ENCODE data around the gene THAP3. TPM values are rescaled to one million over a fixed set of nuclear protein-coding genes. Genes with fewer than 3 reads are reported as not detected.

THAP3 gene
- total and polyA plus RNA-seq, 4 donors, result 17.4 to 31.8 (median 29.1) TPM

DNA sequence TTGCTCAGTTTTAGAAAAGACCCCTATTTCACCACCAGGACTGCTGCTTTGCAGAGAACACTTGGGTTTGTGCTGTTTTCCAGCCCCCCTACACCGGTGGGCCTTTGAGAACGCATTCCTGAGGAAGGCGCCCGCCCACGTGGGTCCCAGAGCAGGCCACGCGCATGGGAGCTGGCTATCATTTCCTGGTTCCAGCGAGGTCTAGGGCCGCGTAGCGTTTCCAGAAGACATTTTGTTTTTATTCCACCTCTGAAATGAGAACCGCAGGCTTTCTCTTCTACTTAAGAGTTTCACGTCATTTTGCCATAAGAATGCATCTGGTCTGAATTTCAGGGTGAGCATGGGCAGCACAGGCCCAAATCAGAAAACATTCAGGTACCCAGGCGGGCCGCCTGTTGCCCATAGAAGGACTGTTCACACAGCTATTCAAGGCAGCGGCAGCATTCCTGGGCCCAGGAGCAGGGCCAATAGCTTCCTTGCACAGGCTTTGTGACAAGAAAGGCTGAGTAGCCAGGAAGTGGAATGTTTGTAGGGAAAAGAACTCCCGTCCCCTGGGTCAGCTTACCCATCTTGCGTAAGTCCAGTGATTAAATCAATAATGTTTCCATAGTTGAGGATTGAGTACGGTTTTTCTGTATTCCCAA lies 20.6 kb upstream of the THAP3 start:
- peak overlapping the region; percentile 51 for H3K4me3 ChIP-seq (ENCODE audit: low read depth, low read length)
- peaks cover 48% of the 10 kb centered on the region for H3K4me1 ChIP-seq (ENCODE audit: control insufficient read depth, insufficient read depth, low read length)
- H3K27me3 ChIP-seq (ENCODE audit: control insufficient read depth, insufficient read depth, low read length), result no peaks in the 10 kb centered on the region
- H3K36me3 ChIP-seq (ENCODE audit: control insufficient read depth, insufficient read depth, low read length), result peaks cover 6% of the 10 kb centered on the region
- DNase-seq (ENCODE audit: low read depth in 4 of 6, low spot score in 6 of 6), result peak in 2 of 6 donors; percentile 45 to 71
- H3K9me3 ChIP-seq (ENCODE audit: control insufficient read depth, insufficient read depth, low read length), result no peaks in the 10 kb centered on the region
- peak overlapping the region; percentile 99 for H3K27ac ChIP-seq (ENCODE audit: low read depth, low read length)
- 16% methylated on average over 16 of the region's 19 CpGs for WGBS (ENCODE audit: insufficient coverage)

GRCh38 chr1:6612641-6613360 lies 11.9 kb upstream of the THAP3 start:
- no peaks in the 10 kb centered on the region for H3K27me3 ChIP-seq (ENCODE audit: control insufficient read depth, insufficient read depth, low read length)
- H3K4me3 ChIP-seq (ENCODE audit: low read depth, low read length), result peak overlapping the region; percentile 82
- peak in 1 of 6 donors; percentile 41 for DNase-seq (ENCODE audit: low read depth in 4 of 6, low spot score in 6 of 6)
- WGBS (ENCODE audit: insufficient coverage), result under 1% methylated on average over 63 of the region's 67 CpGs
- H3K27ac ChIP-seq (ENCODE audit: low read depth, low read length), result peak overlapping the region; percentile 93
- peaks cover 21% of the 10 kb centered on the region for H3K4me1 ChIP-seq (ENCODE audit: control insufficient read depth, insufficient read depth, low read length)
- H3K9me3 ChIP-seq (ENCODE audit: control insufficient read depth, insufficient read depth, low read length), result no peaks in the 10 kb centered on the region
- peaks cover 9% of the 10 kb centered on the region for H3K36me3 ChIP-seq (ENCODE audit: control insufficient read depth, insufficient read depth, low read length)

GRCh38 chr1:6613361-6614018 lies 11.2 kb upstream of the THAP3 start, which contains the start of gene PHF13:
TSS of gene PHF13 (plus strand) at chr1:6613731. CDS start at chr1:6614067, 336 bp downstream.
- Histone ChIP-seq H3K27me3 (ENCODE audit: control insufficient read depth, insufficient read depth, low read length) (no peaks in the 10 kb centered on the region), H3K27ac (ENCODE audit: low read depth, low read length) (peak within 1 kb of the TSS; percentile 93), H3K4me3 (ENCODE audit: low read depth, low read length) (peak within 1 kb of the TSS; percentile 82), H3K4me1 (ENCODE audit: control insufficient read depth, insufficient read depth, low read length) (peaks cover 21% of the 10 kb centered on the region), H3K36me3 (ENCODE audit: control insufficient read depth, insufficient read depth, low read length) (peaks cover 14% of the 10 kb centered on the region), H3K9me3 (ENCODE audit: control insufficient read depth, insufficient read depth, low read length) (no peaks in the 10 kb centered on the region)
- WGBS (ENCODE audit: insufficient coverage), result under 1% methylated on average over 76 of the region's 84 CpGs
- DNase-seq (ENCODE audit: low read depth in 4 of 6, low spot score in 6 of 6), result peak; percentile 90 to 100 (median 99)

DNA sequence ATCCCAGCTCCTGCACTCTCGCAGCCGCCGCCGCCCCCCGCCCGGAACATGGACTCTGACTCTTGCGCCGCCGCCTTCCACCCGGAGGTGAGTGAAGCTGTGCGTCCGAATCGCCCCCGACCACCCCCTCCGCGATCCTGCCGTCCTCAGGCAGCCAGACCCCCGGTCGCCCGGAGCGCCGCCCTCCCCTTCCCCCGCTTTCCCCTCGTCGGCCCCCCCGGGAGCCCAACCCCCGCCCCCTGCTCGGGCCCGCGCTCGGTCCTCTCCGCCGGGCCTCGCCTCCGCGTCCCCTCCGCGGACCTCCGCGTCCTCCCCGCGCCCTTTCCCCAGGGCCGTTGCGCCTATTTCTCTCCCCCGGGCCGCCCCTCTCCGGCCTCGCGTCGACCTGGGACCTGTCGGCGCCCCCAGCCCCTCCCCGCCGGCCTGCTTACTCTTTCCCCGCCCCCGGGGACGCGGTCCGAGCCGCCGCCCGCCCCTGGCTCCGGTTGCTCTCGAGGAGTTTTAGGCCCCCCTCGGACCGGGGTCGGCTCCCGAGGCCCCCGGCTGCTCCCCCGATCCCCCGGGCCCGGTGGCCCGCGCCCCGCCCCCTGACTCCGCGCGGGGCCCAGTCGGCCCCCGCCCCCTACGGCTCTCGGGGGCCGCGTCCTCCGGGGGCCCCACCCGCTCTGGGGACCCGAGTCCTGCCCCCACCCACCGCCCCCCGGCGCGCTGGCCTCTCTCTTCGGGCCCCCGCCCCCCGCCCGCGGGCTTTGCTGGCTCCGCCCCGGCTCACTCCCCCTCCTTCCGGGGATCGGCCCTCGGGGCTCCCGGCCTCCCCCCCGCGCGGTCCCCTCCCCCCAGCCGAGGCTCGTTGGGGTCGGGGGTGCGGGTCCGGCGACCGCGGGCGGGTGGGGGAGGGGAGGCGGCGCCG lies 10.4 kb upstream of the THAP3 start:
- under 1% methylated on average over 68 of the region's 117 CpGs for WGBS (ENCODE audit: insufficient coverage)
- Histone ChIP-seq H3K9me3 (ENCODE audit: control insufficient read depth, insufficient read depth, low read length) (no peaks in the 10 kb centered on the region), H3K27ac (ENCODE audit: low read depth, low read length) (peak overlapping the region; percentile 79), H3K36me3 (ENCODE audit: control insufficient read depth, insufficient read depth, low read length) (peaks cover 18% of the 10 kb centered on the region), H3K4me1 (ENCODE audit: control insufficient read depth, insufficient read depth, low read length) (peaks cover 21% of the 10 kb centered on the region), H3K4me3 (ENCODE audit: low read depth, low read length) (peak overlapping the region; percentile 55), H3K27me3 (ENCODE audit: control insufficient read depth, insufficient read depth, low read length) (no peaks in the 10 kb centered on the region)
- peak in 2 of 6 donors; percentile 48 to 74 for DNase-seq (ENCODE audit: low read depth in 4 of 6, low spot score in 6 of 6)

DNA sequence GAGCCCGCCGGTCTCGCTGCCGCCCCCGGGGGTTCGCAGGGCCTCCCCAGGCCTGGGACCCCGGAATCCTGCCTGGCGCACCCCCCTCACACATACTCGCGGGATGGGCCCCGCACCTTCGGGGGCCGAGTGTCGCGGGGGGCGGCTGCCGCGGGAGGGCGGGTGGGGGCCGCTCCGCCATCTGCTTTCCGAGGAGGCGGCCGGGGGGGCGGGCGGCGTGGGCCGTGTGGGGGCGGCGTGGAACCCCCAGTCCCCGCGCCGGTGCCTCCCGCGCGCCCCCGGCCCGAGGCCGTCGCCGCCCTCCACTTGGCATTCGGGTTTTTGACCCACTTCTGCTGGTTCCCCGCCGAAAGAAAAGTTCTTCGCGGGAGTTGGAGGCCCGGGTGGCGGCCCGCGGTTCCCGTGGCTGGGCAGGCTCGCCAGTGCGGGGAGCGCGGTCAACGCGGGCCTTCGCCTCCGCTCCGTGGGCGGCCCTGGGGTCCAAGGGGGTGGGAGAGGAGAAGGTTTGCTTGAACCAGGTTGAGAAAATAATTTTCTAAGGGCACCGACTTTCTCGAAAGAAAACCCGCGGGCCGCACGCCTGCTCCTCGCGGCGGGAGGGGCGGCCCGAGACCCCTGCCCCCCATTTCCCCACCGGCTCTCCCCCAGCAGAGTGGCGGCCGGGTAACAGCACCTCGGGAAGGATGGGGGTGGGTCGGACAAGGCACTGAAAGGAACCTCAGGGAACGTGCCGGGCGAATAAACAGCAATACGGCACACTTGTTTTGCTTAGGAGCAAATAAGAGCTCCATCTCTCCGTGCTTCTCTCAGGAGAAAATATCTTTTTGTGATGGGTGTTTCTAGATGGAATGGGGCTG lies 9.5 kb upstream of the THAP3 start:
- peak in 1 of 6 donors; percentile 22 for DNase-seq (ENCODE audit: low read depth in 4 of 6, low spot score in 6 of 6)
- H3K4me1 ChIP-seq (ENCODE audit: control insufficient read depth, insufficient read depth, low read length), result peaks cover 21% of the 10 kb centered on the region
- no peaks in the 10 kb centered on the region for H3K9me3 ChIP-seq (ENCODE audit: control insufficient read depth, insufficient read depth, low read length)
- peak overlapping the region; percentile 55 for H3K4me3 ChIP-seq (ENCODE audit: low read depth, low read length)
- under 1% methylated on average over 73 of the region's 82 CpGs for WGBS (ENCODE audit: insufficient coverage)
- peaks cover 27% of the 10 kb centered on the region for H3K36me3 ChIP-seq (ENCODE audit: control insufficient read depth, insufficient read depth, low read length)
- H3K27me3 ChIP-seq (ENCODE audit: control insufficient read depth, insufficient read depth, low read length), result no peaks in the 10 kb centered on the region
- no peak overlapping the region for H3K27ac ChIP-seq (ENCODE audit: low read depth, low read length)

- Histone ChIP-seq H3K4me1 (ENCODE audit: control insufficient read depth, insufficient read depth, low read length) (peaks cover 10% of the 10 kb centered on the region), H3K9me3 (ENCODE audit: control insufficient read depth, insufficient read depth, low read length) (no peaks in the 10 kb centered on the region), H3K27me3 (ENCODE audit: control insufficient read depth, insufficient read depth, low read length) (no peaks in the 10 kb centered on the region), H3K36me3 (ENCODE audit: control insufficient read depth, insufficient read depth, low read length) (peaks cover 60% of the 10 kb centered on the region), H3K4me3 (ENCODE audit: low read depth, low read length) (no peak overlapping the region), H3K27ac (ENCODE audit: low read depth, low read length) (no peak overlapping the region)
- no peak for DNase-seq (ENCODE audit: low read depth in 4 of 6, low spot score in 6 of 6)
- WGBS (ENCODE audit: insufficient coverage), result 100% methylated on average over 2 of the region's 4 CpGs
Measured at GRCh38 chr1:6619045-6619444, 5.6 kb upstream of the THAP3 start.

GRCh38 chr1:6621429-6622391 lies 3.0 kb upstream of the THAP3 start:
- Histone ChIP-seq H3K27me3 (ENCODE audit: control insufficient read depth, insufficient read depth, low read length) (no peaks in the 10 kb centered on the region), H3K4me1 (ENCODE audit: control insufficient read depth, insufficient read depth, low read length) (peaks cover 17% of the 10 kb centered on the region), H3K9me3 (ENCODE audit: control insufficient read depth, insufficient read depth, low read length) (no peaks in the 10 kb centered on the region), H3K36me3 (ENCODE audit: control insufficient read depth, insufficient read depth, low read length) (peaks cover 71% of the 10 kb centered on the region), H3K27ac (ENCODE audit: low read depth, low read length) (no peak overlapping the region), H3K4me3 (ENCODE audit: low read depth, low read length) (no peak overlapping the region)
- DNase-seq (ENCODE audit: low read depth in 4 of 6, low spot score in 6 of 6), result no peak
- 86% methylated on average over 39 of the region's 41 CpGs for WGBS (ENCODE audit: insufficient coverage)
